ENCODE data around the gene CASP4. TPM values are rescaled to one million over a fixed set of nuclear protein-coding genes. Genes with fewer than 3 reads are reported as not detected.

Gene CASP4
- total and polyA plus RNA-seq, 9 of the 15 experiments (the other 6 are each of a cell fraction or from before 2014, with no cell fraction given): 0.15 to 0.42 (median 0.27) TPM; not detected in 1

GRCh38 chr11:104918113-104918824, 50.1 kb downstream of the CASP4 start:
- intact Hi-C loops (cut with micrococcal nuclease): no loop called here
- in situ Hi-C loops (cut with MboI): no loop called here
- DNase-seq (ENCODE audit: extremely low read depth in 1 of 4, low spot score in 3 of 4) (no peak), ATAC-seq (no peak), FAIRE-seq (no peak)
- Histone ChIP-seq H3K4me2 (ENCODE audit: insufficient read depth, low read length) (no peak overlapping the region), H3K9me3 (replicated peaks; ENCODE audit: control insufficient read depth, insufficient read depth, low read depth, low read length) (no peaks in the 10 kb centered on the region), H4K20me1 (replicated peaks; ENCODE audit: control insufficient read depth, insufficient read depth, low read length) (no peaks in the 10 kb centered on the region), H3K4me1 (replicated peaks in 1 of 2; ENCODE audit: control insufficient read depth in 2 of 2, insufficient read depth in 2 of 2, low read length in 2 of 2) (no peaks in the 10 kb centered on the region), H3K27ac (ENCODE audit: extremely low read depth, low read depth, low read length) (no peak overlapping the region), H3K9me1 (ENCODE audit: control insufficient read depth, insufficient read depth, low read length) (no peaks in the 10 kb centered on the region), H3K36me3 (ENCODE audit: control insufficient read depth, insufficient read depth, low read length) (no peaks in the 10 kb centered on the region), H3K79me2 (ENCODE audit: control insufficient read depth, insufficient read depth, low read length) (no peaks in the 10 kb centered on the region), H2AFZ (ENCODE audit: low read depth, low read length) (no peak overlapping the region), H3K9ac (ENCODE audit: insufficient read depth in 1 of 2, low read depth in 2 of 2, low read length in 2 of 2) (no peak overlapping the region), H3K27me3 (ENCODE audit: control insufficient read depth in 2 of 2, insufficient read depth in 2 of 2, low read length in 2 of 2) (no peaks in the 10 kb centered on the region), H3K4me3 (no peak overlapping the region)
- TF ChIP-seq CREB1 (IDR thresholded peaks at IDR 0.05): no peak
- no peak for TF ChIP-seq CREB1 (CRISPR knock-in tag; IDR thresholded peaks at IDR 0.05)
- no peak for TF ChIP-seq SLC30A9 (CRISPR knock-in tag; IDR thresholded peaks at IDR 0.05)
- TF ChIP-seq ELF1 (tag; IDR thresholded peaks at IDR 0.05): no peak
- no peak for TF ChIP-seq ATF1 (CRISPR knock-in tag; IDR thresholded peaks at IDR 0.05)
- no peak for TF ChIP-seq ATF1 (tag; IDR thresholded peaks at IDR 0.05)
- TF ChIP-seq MYBL2 (IDR thresholded peaks at IDR 0.05; ENCODE audit: low read depth): no peak
- TF ChIP-seq MYBL2 (CRISPR knock-in tag; IDR thresholded peaks at IDR 0.05; ENCODE audit: borderline replicate concordance): no peak
- no peak for TF ChIP-seq ZNF408 (CRISPR knock-in tag; IDR thresholded peaks at IDR 0.05; ENCODE audit: low read depth)
- no peak for TF ChIP-seq EWSR1 (IDR thresholded peaks at IDR 0.05; ENCODE audit: borderline replicate concordance, low read depth, partially characterized antibody)
- no peak for TF ChIP-seq GATA2 (CRISPR knock-in tag; IDR thresholded peaks at IDR 0.05)
- POLR2A ChIA-PET: no interaction called here
- under 1% methylated on average over 6 of the region's 6 CpGs for WGBS (ENCODE audit: insufficient coverage, low coverage, missing lambda C conversion rate)
- CTCF ChIA-PET (ENCODE audit: low intra/inter-chr PET ratio): no interaction called here
- BruUV-seq (replicated peaks): no TSS peak

All from K562 (cell line).